AG04450 (cell line): ENCODE results near the gene HMGXB3. TPM values are rescaled to one million over a fixed set of nuclear protein-coding genes. Genes with fewer than 3 reads are reported as not detected.

Experiments
- CTCF ChIA-PET: fragments of 300-600, 350-600 bp; formaldehyde crosslinking; extraction: SDS; loops from one replicate; lab custom pipeline; 2022; ENCODE audit warnings: antibody characterized with exemption, inconsistent platforms; lab: Charles Lee
- POLR2A ChIA-PET: fragments of 350-600 bp; formaldehyde crosslinking; extraction: SDS; loops from one replicate; lab custom pipeline; 2021; ENCODE audit warnings: antibody characterized with exemption, inconsistent platforms; lab: Yijun Ruan, JAX
- DNase-seq: peaks from one replicate; pipeline ENCODE4 v3.0.0-alpha.2; 2011; ENCODE audit warnings: low read depth, low spot score
- H3K27ac ChIP-seq: one replicate; pipeline ENCODE4 v1.5.1; 2012; ENCODE audit warnings: low read depth, low read length, control low read depth
- H3K27me3 ChIP-seq: one replicate; pipeline ENCODE4 v1.6.0; 2012; ENCODE audit warnings: low read length; ENCODE audit not compliant: control insufficient read depth, insufficient read depth
- H3K4me3 ChIP-seq: 2 replicates; pipeline ENCODE4 v1.5.1; 2011; ENCODE audit warnings: mild to moderate bottlenecking, low read depth, low read length, control low read depth
- H3K9me3 ChIP-seq: 2 replicates; pipeline ENCODE4 v1.5.1; 2012; ENCODE audit warnings: low read length; ENCODE audit not compliant: control insufficient read depth, insufficient read depth
- CTCF ChIP-seq: IDR thresholded peaks from 2 replicates; pipeline ENCODE4 v1.5.1; 2011; ENCODE audit warnings: low read depth, low read length, control low read depth, inconsistent platforms
- polyA plus RNA-seq: library from polyadenylated mRNA; depleted of rRNA; stranded (reverse); fragments of >200 nt; gene quantifications from 2 replicates; pipeline ENCODE4 v1.2.3, GENCODE V29; 2011

Gene HMGXB3
- polyA plus RNA-seq, 1 experiment: 37.0 TPM

GRCh38 chr5:150042459-150042858 is 41.9 kb downstream of the HMGXB3 start:
- TF ChIP-seq CTCF: no peak
- Histone ChIP-seq H3K27me3 (no peaks in the 10 kb centered on the region), H3K27ac (no peak overlapping the region), H3K9me3 (no peaks in the 10 kb centered on the region), H3K4me3 (no peak overlapping the region)
- DNase-seq: no peak
- POLR2A ChIA-PET: no interaction called here
- CTCF ChIA-PET: no interaction called here

GRCh38 chr5:150043657-150044328 is 43.3 kb downstream of the HMGXB3 start:
- Histone ChIP-seq H3K4me3 (no peak overlapping the region), H3K27ac (peak overlapping the region; percentile 74), H3K27me3 (no peaks in the 10 kb centered on the region), H3K9me3 (no peaks in the 10 kb centered on the region)
- TF ChIP-seq CTCF: no peak
- CTCF ChIA-PET: no interaction called here
- POLR2A ChIA-PET: no interaction called here
- no peak for DNase-seq

GRCh38 chr5:150044329-150044681 is 43.8 kb downstream of the HMGXB3 start:
- no peak for TF ChIP-seq CTCF
- no peaks in the 10 kb centered on the region for H3K9me3 ChIP-seq
- ChIA-PET POLR2A (no interaction called here), CTCF (no interaction called here)
- no peaks in the 10 kb centered on the region for H3K27me3 ChIP-seq
- H3K27ac ChIP-seq: peak overlapping the region; percentile 74
- DNase-seq: peak; percentile 63
- no peak overlapping the region for H3K4me3 ChIP-seq

DNA sequence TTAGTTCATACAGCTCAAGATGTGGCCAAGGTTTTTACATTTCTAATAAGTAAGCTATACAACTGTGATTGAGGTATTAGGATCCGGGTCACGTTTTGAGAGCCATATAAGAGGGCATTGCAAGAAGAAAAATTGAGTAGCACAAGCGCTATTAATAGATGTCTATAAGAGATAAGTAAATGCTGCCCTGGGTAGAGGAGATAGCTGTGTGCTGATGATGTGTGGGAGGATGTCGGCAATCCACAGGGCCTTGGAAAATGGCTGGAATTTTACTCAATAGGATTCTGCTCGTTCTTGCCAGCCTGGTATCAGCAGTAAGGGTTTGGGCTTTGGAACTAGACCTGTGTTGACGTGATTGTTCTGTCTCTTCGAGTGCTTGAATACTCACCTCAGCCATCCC is 44.2 kb downstream of the HMGXB3 start:
- TF ChIP-seq CTCF: no peak
- Histone ChIP-seq H3K27ac (peak overlapping the region; percentile 74), H3K4me3 (no peak overlapping the region), H3K9me3 (no peaks in the 10 kb centered on the region), H3K27me3 (no peaks in the 10 kb centered on the region)
- DNase-seq: no peak
- ChIA-PET POLR2A (no interaction called here), CTCF (interaction anchor here (1.1 kb wide), 1 partner anchor 8 kb away, joined by 3 read pairs; no protein-coding TSS in a partner anchor)

DNA sequence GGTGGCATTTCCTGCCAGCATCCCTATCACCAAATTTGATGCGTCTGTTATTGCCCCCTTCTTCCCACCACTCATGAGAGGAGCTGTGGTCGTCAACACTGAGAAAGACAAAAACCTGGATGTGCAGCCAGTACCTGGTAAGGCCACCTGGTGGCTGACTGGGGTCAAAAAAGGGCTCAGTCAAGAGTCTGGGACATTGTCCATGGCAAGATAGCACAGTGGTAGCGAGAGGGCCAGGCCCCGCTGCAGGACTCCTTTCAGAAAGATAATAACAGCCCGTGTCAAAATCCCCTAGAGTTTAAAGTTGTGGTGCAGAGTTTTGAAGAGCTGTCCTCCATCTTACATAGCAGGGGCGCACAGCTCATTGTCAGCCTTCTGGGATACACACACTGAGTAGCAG is 45.0 kb downstream of the HMGXB3 start:
- no peak overlapping the region for H3K27ac ChIP-seq

More for the DNA sequence above, 45.0 kb downstream of the HMGXB3 start:
- DNase-seq: no peak
- ChIA-PET CTCF (interaction anchor here (1.1 kb wide), 1 partner anchor 9 kb away, joined by 3 read pairs; no protein-coding TSS in a partner anchor), POLR2A (no interaction called here)
- no peak overlapping the region for H3K4me3 ChIP-seq
- H3K9me3 ChIP-seq: no peaks in the 10 kb centered on the region
- no peaks in the 10 kb centered on the region for H3K27me3 ChIP-seq
- TF ChIP-seq CTCF: no peak
